ENCODE data around the gene ZNF784. TPM values are rescaled to one million over a fixed set of nuclear protein-coding genes. Genes with fewer than 3 reads are reported as not detected.
A peak's percentile ranks its signal among the peaks of the same experiment; 100 is the strongest.

Gene ZNF784
- total and polyA plus RNA-seq, 2 of the 13 experiments (the other 11 are each of a cell fraction or from before 2014, with no cell fraction given) = 4.1 to 4.2 TPM

DNA sequence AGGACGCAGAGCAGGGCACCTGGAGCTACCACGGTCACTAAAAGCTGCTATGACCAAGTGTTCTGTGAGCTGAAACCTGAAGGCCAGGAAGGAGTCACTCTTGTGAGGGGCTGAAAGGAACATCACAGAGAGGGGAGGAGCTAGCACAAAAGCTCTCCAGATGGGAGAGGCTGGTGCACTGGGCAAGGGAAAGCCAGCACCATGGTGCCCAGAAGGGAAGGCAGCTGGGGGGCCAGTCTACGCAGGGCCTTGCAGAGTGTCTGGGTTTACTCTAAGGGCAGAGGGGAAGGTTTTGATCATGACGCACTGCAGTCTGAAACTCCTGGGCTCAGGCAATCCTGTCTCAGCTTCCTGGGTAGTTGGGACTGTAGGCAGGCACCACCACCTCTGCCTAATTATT is 12.4 kb upstream of the ZNF784 start:
- BruUV-seq (replicated peaks) = no TSS peak
- 91% methylated on average over 4 of the region's 4 CpGs for WGBS (ENCODE audit: low lambda C conversion rate)
- ChIA-PET POLR2A (interaction anchor here (0.8 to 3.3 kb wide), 3 partner anchors 12 to 37 kb away, joined by 4 to 15 read pairs (median 12); partner anchors contain the start of genes FIZ1, U2AF2 and ZNF784), CTCF (ENCODE audit: low intra/inter-chr PET ratio, low total read pairs) (no interaction called here)
- no peak for FAIRE-seq
- Histone ChIP-seq H3K4me1 (ENCODE audit: insufficient read depth, low read length) (peaks cover 55% of the 10 kb centered on the region), H3K27ac (ENCODE audit: extremely low read length, insufficient read depth, low read length) (no peak overlapping the region), H2AFZ (ENCODE audit: low read length) (no peak overlapping the region), H4K20me1 (ENCODE audit: insufficient read depth, low read length) (no peaks in the 10 kb centered on the region), H3K36me3 (replicated peaks in 1 of 2; ENCODE audit: control insufficient read depth in 1 of 2, insufficient read depth in 2 of 2, low read length in 2 of 2) (no peaks in the 10 kb centered on the region), H3K9me3 (ENCODE audit: low read length) (no peaks in the 10 kb centered on the region), H3K4me3 (replicated peaks in 1 of 3; ENCODE audit: insufficient read depth in 1 of 3, low read depth in 2 of 3, low read length in 3 of 3) (peak overlapping the region in 1 of 3 experiments; percentile 28; a peak in 1 of 6 replicates), H3K27me3 (ENCODE audit: control insufficient read depth in 1 of 2, insufficient read depth in 2 of 2, low read length in 2 of 2) (no peaks in the 10 kb centered on the region; a peak in 1 of 5 replicates), H3K79me2 (ENCODE audit: insufficient read depth, low read length) (peaks cover 27% of the 10 kb centered on the region), H3K4me2 (ENCODE audit: low read depth, low read length) (peak overlapping the region; percentile 98), H3K9ac (ENCODE audit: insufficient read depth, low read depth, low read length) (peak overlapping the region; percentile 99; the same call in 1 of the 2 replicates)
- in situ Hi-C loops (cut with HindIII; ENCODE audit: extremely low pct_ligation_motif_present, low pct_unique_long_range_greater_than_20kb) (no loop called here), intact Hi-C loops (cut with micrococcal nuclease; ENCODE audit: unreplicated experiment) (loop anchor here (10.0 kb wide), 1 partner anchor 52 kb away; the partner anchor contains the start of gene ZNF579)
- DNase-seq (ENCODE audit: low spot score) = no peak
- ATAC-seq = no peak
- TF ChIP-seq IRX3 (CRISPR knock-in tag; IDR thresholded peaks at IDR 0.05; ENCODE audit: borderline replicate concordance, low read depth) = no peak
- TF ChIP-seq, protein P1, sequence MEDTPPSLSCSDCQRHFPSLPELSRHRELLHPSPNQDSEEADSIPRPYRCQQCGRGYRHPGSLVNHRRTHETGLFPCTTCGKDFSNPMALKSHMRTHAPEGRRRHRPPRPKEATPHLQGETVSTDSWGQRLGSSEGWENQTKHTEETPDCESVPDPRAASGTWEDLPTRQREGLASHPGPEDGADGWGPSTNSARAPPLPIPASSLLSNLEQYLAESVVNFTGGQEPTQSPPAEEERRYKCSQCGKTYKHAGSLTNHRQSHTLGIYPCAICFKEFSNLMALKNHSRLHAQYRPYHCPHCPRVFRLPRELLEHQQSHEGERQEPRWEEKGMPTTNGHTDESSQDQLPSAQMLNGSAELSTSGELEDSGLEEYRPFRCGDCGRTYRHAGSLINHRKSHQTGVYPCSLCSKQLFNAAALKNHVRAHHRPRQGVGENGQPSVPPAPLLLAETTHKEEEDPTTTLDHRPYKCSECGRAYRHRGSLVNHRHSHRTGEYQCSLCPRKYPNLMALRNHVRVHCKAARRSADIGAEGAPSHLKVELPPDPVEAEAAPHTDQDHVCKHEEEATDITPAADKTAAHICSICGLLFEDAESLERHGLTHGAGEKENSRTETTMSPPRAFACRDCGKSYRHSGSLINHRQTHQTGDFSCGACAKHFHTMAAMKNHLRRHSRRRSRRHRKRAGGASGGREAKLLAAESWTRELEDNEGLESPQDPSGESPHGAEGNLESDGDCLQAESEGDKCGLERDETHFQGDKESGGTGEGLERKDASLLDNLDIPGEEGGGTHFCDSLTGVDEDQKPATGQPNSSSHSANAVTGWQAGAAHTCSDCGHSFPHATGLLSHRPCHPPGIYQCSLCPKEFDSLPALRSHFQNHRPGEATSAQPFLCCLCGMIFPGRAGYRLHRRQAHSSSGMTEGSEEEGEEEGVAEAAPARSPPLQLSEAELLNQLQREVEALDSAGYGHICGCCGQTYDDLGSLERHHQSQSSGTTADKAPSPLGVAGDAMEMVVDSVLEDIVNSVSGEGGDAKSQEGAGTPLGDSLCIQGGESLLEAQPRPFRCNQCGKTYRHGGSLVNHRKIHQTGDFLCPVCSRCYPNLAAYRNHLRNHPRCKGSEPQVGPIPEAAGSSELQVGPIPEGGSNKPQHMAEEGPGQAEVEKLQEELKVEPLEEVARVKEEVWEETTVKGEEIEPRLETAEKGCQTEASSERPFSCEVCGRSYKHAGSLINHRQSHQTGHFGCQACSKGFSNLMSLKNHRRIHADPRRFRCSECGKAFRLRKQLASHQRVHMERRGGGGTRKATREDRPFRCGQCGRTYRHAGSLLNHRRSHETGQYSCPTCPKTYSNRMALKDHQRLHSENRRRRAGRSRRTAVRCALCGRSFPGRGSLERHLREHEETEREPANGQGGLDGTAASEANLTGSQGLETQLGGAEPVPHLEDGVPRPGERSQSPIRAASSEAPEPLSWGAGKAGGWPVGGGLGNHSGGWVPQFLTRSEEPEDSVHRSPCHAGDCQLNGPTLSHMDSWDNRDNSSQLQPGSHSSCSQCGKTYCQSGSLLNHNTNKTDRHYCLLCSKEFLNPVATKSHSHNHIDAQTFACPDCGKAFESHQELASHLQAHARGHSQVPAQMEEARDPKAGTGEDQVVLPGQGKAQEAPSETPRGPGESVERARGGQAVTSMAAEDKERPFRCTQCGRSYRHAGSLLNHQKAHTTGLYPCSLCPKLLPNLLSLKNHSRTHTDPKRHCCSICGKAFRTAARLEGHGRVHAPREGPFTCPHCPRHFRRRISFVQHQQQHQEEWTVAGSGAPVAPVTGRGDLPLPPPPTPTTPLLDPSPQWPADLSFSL (CRISPR knock-in tag; IDR thresholded peaks at IDR 0.05) = no peak
- TF ChIP-seq, protein P2, sequence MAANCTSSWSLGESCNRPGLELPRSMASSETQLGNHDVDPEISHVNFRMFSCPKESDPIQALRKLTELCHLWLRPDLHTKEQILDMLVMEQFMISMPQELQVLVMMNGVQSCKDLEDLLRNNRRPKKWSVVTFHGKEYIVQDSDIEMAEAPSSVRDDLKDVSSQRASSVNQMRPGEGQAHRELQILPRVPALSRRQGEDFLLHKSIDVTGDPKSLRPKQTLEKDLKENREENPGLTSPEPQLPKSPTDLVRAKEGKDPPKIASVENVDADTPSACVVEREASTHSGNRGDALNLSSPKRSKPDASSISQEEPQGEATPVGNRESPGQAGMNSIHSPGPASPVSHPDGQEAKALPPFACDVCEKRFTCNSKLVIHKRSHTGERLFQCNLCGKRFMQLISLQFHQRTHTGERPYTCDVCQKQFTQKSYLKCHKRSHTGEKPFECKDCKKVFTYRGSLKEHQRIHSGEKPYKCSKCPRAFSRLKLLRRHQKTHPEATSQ (CRISPR knock-in tag; IDR thresholded peaks at IDR 0.05; ENCODE audit: borderline replicate concordance) = no peak
- TF ChIP-seq SMAD3 (CRISPR knock-in tag; IDR thresholded peaks at IDR 0.05) = no peak
- no peak for TF ChIP-seq RELA (CRISPR knock-in tag; IDR thresholded peaks at IDR 0.05)
- TF ChIP-seq ZFAT (CRISPR knock-in tag; conservative IDR thresholded peaks at IDR 0.05) = no peak

Measured in HepG2 (cell line).